K562 (cell line): ENCODE data around the gene VPS13D. TPM values are rescaled to one million over a fixed set of nuclear protein-coding genes. Genes with fewer than 3 reads are reported as not detected.

Experiments used
- CBFA2T3 ChIP-seq: fragments of 450-650 bp; IDR thresholded peaks from 2 replicates; pipeline ENCODE4 v1.6.1; 2017
- DMBX1 ChIP-seq: fragments of 250-450 bp; sonication (Bioruptor Pico); IDR thresholded peaks from 2 replicates; pipeline ENCODE4 v1.8.0; 2022; ENCODE audit warnings: inconsistent platforms, mild to moderate bottlenecking, moderate library complexity, borderline replicate concordance
- EHMT2 ChIP-seq: fragments of 450-650 bp; IDR thresholded peaks from 2 replicates; pipeline ENCODE4 v1.6.1; 2018; ENCODE audit warnings: antibody characterized with exemption
- ETS2 ChIP-seq: IDR thresholded peaks from 2 replicates; pipeline ENCODE4 v1.6.1; 2016; ENCODE audit warnings: borderline replicate concordance, missing genetic modification characterization, mild to moderate bottlenecking, moderate library complexity, missing compliant biosample characterization; ENCODE audit not compliant: poor library complexity, severe bottlenecking
- EZH2 ChIP-seq: IDR thresholded peaks from 2 replicates; pipeline ENCODE4 v1.6.1; 2012; ENCODE audit warnings: low read depth, mild to moderate bottlenecking, inconsistent platforms, low read length, borderline replicate concordance
- FOXA3 ChIP-seq, 2 experiments: fragments of 450-650 bp in 1 of 2; sonication (generic) in 1 of 2; formaldehyde crosslinking; IDR thresholded peaks in 1 of 2; conservative IDR thresholded peaks in 1 of 2; 2 replicates each; pipeline versions ENCODE4 v1.4.0 to v1.8.0; 2020 to 2022; ENCODE audit warnings: mild to moderate bottlenecking in 2 of 2, missing genetic modification reagents in 1 of 2
- HDGF ChIP-seq: fragments of 450-650 bp; IDR thresholded peaks from 2 replicates; pipeline ENCODE4 v1.6.1; 2016
- HIVEP1 ChIP-seq: fragments of 250-450 bp; sonication (Bioruptor Pico); IDR thresholded peaks from 2 replicates; pipeline ENCODE4 v1.4.0; 2020; ENCODE audit warnings: mild to moderate bottlenecking
- HMGN3 ChIP-seq: IDR thresholded peaks from 2 replicates; pipeline ENCODE4 v1.6.1; 2011; ENCODE audit warnings: borderline replicate concordance, low read depth, mild to moderate bottlenecking, mixed read lengths, low read length; ENCODE audit not compliant: insufficient read length; ENCODE audit errors: extremely low read depth
- L3MBTL2 ChIP-seq: fragments of 450-650 bp; IDR thresholded peaks from 2 replicates; pipeline ENCODE4 v1.6.1; 2016; ENCODE audit warnings: mild to moderate bottlenecking, moderate library complexity
- MAFG ChIP-seq: fragments of 450-650 bp; conservative IDR thresholded peaks from 2 replicates; pipeline ENCODE4 v1.6.1; 2016; ENCODE audit warnings: missing genetic modification characterization, missing compliant biosample characterization
- POLR3A ChIP-seq: IDR thresholded peaks from 2 replicates; pipeline ENCODE4 v1.6.1; 2011; ENCODE audit warnings: borderline replicate concordance, mild to moderate bottlenecking, moderate library complexity; ENCODE audit not compliant: insufficient read length, insufficient read depth; ENCODE audit errors: extremely low read depth
- SPI1 ChIP-seq: IDR thresholded peaks from 2 replicates; pipeline ENCODE4 v1.6.1; 2011; ENCODE audit warnings: low read depth, low read length, control low read depth, borderline replicate concordance
- WHSC1 ChIP-seq: IDR thresholded peaks from one replicate; pipeline ENCODE4 v1.6.1; 2012; ENCODE audit warnings: low read length, control low read depth, inconsistent platforms
- ZBTB7A ChIP-seq: IDR thresholded peaks from 2 replicates; pipeline ENCODE4 v1.6.1; 2011; ENCODE audit warnings: low read depth, mild to moderate bottlenecking, low read length, moderate library complexity, borderline replicate concordance; ENCODE audit not compliant: control insufficient read depth
- ZKSCAN3 ChIP-seq: fragments of 250-450 bp; sonication (Bioruptor Pico); IDR thresholded peaks from 2 replicates; pipeline ENCODE4 v1.4.0; 2020
- ZNF75A ChIP-seq: fragments of 450-650 bp; formaldehyde crosslinking; IDR thresholded peaks from 2 replicates; pipeline ENCODE4 v1.4.0; 2020; ENCODE audit warnings: mild to moderate bottlenecking
- polyA plus RNA-seq, 8 experiments: library from polyadenylated mRNA; depleted of rRNA in 4 of 8; stranded (reverse) in 5 of 8; unstranded in 3 of 8; fragments of >200 nt; fragmentation: Nextera tagmentation in 2 of 8; fragmentation: Illumina TruSeq in 1 of 8; extraction: Ambion mirVana in 2 of 8; extraction: Trizol in 1 of 8; gene quantifications; 2 replicates each; pipeline versions ENCODE4 v1.2.1 to v1.2.3, GENCODE V29; 2011 to 2014; ENCODE audit warnings: inconsistent platforms in 1 of 8, missing spikeins in 1 of 8
- total RNA-seq, 7 experiments: library from RNA; depleted of rRNA in 6 of 7; stranded (reverse); fragments of >200 nt in 6 of 7; fragmentation: Illumina TruSeq in 2 of 7; extraction: Trizol in 2 of 7; gene quantifications; 2 replicates each; pipeline versions ENCODE4 v1.2.1 to v1.2.3, GENCODE V29; 2011 to 2021; ENCODE audit warnings: low replicate concordance in 1 of 7
- TF ChIP-seq, protein P1 (sequence below): fragments of 450-650 bp; formaldehyde crosslinking; IDR thresholded peaks from 2 replicates; pipeline ENCODE4 v1.4.0; 2020; ENCODE audit warnings: mild to moderate bottlenecking, moderate library complexity
- TF ChIP-seq, protein P2 (sequence below), 2 experiments: IDR thresholded peaks in 1 of 2; conservative IDR thresholded peaks in 1 of 2; 2 replicates each; pipeline ENCODE4 v1.6.1; 2016; ENCODE audit warnings: low read depth in 2 of 2, mild to moderate bottlenecking in 1 of 2, missing compliant biosample characterization in 1 of 2, missing genetic modification characterization in 1 of 2, moderate library complexity in 1 of 2
- TF ChIP-seq, protein P3 (sequence below): fragments of 250-450 bp; sonication (Bioruptor Pico); IDR thresholded peaks from 2 replicates; pipeline ENCODE4 v1.5.0; 2022; ENCODE audit warnings: mild to moderate bottlenecking

Gene VPS13D
- total and polyA plus RNA-seq, 9 of the 15 experiments (the other 6 are each of a cell fraction or from before 2014, with no cell fraction given), result 6.1 to 51.5 (median 38.5) TPM

DNA sequence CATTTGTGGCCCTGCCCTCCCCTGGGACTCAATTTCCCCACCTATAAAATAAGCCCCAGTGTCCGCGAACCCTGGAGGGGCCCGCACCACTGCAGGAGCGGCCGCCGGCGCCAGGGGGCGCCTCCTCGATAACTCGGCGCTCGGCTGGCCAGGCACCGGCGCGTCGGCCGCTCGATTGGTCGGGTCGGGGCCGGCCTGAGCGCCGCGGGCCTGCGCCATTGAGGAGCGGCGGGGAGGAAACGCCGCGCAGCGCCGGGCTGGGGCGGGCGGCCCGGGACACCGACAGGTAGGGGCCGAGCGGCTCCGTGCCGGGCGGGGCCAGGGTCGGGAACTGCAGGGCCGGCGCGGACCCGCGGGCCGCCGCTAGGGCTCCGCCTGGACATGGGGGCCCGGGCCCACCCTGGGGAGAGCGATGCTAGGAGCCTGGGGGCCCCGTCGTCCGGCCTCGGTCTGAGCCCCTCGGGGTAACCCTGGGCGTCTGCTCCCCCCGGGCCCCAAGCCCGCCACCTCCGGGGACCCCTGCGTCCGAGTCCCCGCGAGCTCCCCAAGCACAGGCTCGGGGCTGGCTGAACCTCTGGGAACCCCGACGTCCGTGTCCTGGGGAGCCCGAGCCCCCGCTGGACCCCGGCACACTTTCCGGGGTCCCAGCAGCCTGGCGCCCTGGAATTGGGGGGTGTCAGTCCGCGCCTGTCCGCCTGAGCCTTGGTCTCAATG is at the start of gene VPS13D (continued):
- TF ChIP-seq, protein P1, sequence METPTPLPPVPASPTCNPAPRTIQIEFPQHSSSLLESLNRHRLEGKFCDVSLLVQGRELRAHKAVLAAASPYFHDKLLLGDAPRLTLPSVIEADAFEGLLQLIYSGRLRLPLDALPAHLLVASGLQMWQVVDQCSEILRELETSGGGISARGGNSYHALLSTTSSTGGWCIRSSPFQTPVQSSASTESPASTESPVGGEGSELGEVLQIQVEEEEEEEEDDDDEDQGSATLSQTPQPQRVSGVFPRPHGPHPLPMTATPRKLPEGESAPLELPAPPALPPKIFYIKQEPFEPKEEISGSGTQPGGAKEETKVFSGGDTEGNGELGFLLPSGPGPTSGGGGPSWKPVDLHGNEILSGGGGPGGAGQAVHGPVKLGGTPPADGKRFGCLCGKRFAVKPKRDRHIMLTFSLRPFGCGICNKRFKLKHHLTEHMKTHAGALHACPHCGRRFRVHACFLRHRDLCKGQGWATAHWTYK (CRISPR knock-in tag), result peak; percentile 96
- TF ChIP-seq ZNF75A (CRISPR knock-in tag) (no peak), SPI1 (0 out of 2 replicates have a peak, but pooled peaks have one; percentile 16), ZKSCAN3 (no peak), MAFG (no peak), EZH2 (no peak), WHSC1 (no peak), L3MBTL2 (peak; percentile 95), DMBX1 (no peak; the same call in none of the 2 replicates), HDGF (no peak), POLR3A (no peak), CBFA2T3 (no peak), FOXA3 (CRISPR knock-in tag; conservative IDR thresholded peaks at IDR 0.05 in 1 of 2, IDR thresholded peaks at IDR 0.05 in 1 of 2) (no peak), HMGN3 (peak; percentile 34), HIVEP1 (CRISPR knock-in tag) (no peak), ETS2 (tag) (peak; percentile 45), ZBTB7A (peak; percentile 75), EHMT2 (no peak)
- TF ChIP-seq, protein P2, sequence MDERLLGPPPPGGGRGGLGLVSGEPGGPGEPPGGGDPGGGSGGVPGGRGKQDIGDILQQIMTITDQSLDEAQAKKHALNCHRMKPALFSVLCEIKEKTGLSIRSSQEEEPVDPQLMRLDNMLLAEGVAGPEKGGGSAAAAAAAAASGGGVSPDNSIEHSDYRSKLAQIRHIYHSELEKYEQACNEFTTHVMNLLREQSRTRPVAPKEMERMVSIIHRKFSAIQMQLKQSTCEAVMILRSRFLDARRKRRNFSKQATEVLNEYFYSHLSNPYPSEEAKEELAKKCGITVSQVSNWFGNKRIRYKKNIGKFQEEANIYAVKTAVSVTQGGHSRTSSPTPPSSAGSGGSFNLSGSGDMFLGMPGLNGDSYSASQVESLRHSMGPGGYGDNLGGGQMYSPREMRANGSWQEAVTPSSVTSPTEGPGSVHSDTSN (CRISPR knock-in tag; IDR thresholded peaks at IDR 0.05; ENCODE audit: low read depth), result no peak
- TF ChIP-seq, protein P2 (tag; conservative IDR thresholded peaks at IDR 0.05; ENCODE audit: low read depth), result no peak
- TF ChIP-seq, protein P3, sequence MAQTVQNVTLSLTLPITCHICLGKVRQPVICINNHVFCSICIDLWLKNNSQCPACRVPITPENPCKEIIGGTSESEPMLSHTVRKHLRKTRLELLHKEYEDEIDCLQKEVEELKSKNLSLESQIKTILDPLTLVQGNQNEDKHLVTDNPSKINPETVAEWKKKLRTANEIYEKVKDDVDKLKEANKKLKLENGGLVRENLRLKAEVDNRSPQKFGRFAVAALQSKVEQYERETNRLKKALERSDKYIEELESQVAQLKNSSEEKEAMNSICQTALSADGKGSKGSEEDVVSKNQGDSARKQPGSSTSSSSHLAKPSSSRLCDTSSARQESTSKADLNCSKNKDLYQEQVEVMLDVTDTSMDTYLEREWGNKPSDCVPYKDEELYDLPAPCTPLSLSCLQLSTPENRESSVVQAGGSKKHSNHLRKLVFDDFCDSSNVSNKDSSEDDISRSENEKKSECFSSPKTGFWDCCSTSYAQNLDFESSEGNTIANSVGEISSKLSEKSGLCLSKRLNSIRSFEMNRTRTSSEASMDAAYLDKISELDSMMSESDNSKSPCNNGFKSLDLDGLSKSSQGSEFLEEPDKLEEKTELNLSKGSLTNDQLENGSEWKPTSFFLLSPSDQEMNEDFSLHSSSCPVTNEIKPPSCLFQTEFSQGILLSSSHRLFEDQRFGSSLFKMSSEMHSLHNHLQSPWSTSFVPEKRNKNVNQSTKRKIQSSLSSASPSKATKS (CRISPR knock-in tag), result no peak
